Germinal center (tissue), 1 donor: ENCODE results near the gene MBD3.
A peak's percentile ranks its signal among the peaks of the same experiment; 100 is the strongest.

Source experiments
- DNase-seq: peaks from one replicate; pipeline ENCODE4 v3.0.0; 2012; ENCODE audit warnings: mixed read lengths, low spot score

The MBD3 gene

GRCh38 chr19:1619094-1619439 is 26.4 kb upstream of the MBD3 start:
- no peak for DNase-seq

GRCh38 chr19:1618157-1619093 is 25.8 kb upstream of the MBD3 start:
- DNase-seq = peak; percentile 68

- DNase-seq = no peak
Observed at GRCh38 chr19:1616875-1617274, 24.2 kb upstream of the MBD3 start.

DNA sequence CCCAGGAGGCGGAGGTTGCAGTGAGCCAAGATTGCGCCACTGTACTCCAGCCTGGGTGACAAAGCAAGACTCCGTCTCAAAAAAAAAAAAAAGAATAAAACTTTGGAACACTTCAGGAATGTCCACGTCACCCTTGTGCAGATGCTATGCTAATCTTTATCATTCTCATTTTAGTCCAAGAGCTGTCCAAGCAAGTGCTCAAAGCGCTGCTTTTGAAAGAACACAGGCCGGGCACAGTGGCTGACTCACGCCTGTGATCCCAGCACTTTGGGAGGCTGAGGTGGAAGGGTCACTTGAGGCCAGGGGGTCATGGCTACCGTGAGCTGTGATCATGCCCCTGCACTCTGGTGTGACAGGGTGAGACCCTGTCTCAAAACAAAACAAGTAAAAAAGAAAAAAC is 23.7 kb upstream of the MBD3 start:
- no peak for DNase-seq

DNA sequence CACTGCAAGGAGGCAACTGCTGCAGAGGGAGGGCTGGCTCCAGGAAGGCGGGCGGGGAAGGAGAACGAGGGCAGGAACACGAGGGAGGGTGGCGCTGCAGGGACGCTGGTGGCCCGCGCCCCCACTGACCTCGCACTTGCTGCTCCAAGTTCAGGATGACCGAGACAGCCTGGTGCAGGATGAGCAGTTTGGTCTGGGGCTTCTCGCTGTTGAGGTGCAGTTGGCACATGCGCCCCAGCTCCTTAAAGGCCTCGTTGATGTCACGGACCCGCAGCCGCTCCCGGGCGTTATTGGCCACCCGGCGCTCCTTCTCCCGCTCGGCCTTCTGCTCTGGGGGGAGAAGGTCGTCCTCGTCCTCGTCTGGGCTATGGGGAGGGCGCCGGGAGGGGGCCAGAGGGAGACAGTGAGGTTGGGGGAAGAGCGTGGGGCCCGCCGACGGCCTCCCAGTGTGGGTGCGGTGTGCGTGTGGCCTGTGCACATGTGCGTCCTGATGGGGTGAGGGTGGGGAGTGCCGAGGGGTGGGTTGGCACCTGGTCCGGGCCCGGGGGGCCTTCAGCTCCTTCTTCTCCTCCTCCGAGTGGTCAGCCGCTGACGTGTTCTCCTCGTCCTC is 22.6 kb upstream of the MBD3 start:
- no peak for DNase-seq

DNA sequence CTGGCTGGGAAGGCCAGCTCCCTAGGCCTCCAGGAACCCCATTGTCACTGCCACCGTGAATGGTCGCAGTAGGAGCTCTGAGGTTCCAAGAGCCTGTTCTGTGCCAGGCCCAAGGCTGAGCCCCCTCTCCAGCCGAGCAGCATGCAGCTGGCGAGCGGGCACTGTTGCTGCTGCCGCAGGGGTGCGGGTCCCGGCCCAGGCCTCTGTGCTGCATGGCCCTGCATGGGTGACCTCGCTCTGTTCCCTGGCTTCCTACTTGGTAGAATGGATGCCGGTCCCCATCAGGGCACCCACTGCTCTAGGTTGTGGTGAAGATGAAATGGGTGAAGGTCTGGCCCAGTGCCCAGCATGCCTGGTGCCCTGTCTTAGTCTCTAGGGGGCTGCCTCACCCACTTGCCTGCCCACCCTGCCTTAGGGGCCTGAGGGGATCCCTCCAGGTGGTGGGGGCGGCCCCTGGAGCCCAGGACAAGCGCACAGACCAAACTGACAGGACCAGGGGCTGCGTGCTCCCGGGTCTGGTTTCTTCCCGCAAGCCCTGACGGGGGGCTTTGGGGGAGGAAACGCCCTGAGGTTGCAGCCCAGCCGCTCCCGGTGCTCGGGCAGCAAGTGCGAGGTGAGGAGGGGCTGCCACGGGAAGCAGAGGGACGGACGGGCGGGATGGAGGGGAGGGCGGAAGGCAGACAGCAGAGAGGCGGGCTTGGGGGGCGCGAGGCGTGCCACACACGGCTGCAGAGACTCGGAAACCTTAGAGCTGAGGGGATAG is 21.3 kb upstream of the MBD3 start:
- DNase-seq = no peak

- DNase-seq = no peak
Observed at GRCh38 chr19:1613146-1613545, 20.5 kb upstream of the MBD3 start.

GRCh38 chr19:1612114-1613086 is 19.7 kb upstream of the MBD3 start:
- no peak for DNase-seq

DNA sequence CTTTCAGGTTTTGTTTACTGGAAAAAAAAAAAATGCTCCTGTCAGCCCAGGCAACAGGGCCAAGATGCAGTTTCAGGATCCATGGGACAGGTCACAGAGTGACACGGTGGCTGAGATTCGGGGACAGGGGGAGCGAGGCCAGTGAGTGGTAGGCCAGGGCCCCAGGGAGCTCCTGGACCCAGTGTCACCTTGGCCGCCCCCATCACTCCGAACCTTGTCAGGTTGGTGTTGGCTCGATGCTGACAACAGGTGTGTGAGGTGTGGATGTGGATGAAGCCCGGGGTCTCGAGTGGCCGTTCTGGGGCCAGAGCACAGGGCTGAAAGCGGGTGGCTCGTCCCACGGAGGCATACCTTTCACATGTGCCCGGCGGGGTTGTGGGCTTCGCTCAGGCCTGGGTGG is 18.7 kb upstream of the MBD3 start:
- no peak for DNase-seq

DNA sequence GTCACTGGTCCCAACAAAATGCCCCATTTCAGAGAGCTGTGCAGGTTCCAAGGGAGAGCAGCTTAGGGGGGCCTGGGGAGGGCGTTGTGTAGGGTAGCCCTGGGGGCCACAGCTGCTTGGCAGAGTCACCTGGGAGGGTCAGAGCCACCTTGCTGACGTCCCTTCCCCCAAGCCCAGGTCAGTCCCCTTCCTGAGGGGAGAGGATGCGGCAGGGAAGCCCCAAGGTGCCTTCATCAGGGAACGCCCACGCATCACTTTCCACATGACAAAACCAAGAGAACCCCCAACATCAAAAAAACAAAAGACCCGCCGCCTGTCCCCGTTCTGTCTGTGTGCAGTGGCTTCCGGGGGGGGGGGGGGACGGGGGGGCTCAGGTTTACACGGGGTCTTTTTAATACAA is 17.9 kb upstream of the MBD3 start:
- DNase-seq = no peak

- no peak for DNase-seq
Observed at GRCh38 chr19:1609680-1610474, 17.2 kb upstream of the MBD3 start.

DNA sequence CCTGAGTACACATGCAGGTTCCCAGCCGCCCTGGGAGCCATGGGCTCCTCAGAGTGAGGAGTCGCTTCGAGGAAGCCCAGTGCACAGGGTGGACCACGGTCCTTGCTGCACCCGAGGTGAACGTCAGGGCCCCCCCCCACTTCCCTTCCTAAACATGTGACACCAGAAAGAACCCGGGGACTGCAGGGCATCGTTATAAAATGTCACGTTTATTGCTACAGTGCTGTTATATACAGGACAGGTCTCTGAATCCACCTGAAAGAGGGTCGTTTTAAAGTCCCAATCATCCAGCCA is 16.4 kb upstream of the MBD3 start:
- no peak for DNase-seq

DNA sequence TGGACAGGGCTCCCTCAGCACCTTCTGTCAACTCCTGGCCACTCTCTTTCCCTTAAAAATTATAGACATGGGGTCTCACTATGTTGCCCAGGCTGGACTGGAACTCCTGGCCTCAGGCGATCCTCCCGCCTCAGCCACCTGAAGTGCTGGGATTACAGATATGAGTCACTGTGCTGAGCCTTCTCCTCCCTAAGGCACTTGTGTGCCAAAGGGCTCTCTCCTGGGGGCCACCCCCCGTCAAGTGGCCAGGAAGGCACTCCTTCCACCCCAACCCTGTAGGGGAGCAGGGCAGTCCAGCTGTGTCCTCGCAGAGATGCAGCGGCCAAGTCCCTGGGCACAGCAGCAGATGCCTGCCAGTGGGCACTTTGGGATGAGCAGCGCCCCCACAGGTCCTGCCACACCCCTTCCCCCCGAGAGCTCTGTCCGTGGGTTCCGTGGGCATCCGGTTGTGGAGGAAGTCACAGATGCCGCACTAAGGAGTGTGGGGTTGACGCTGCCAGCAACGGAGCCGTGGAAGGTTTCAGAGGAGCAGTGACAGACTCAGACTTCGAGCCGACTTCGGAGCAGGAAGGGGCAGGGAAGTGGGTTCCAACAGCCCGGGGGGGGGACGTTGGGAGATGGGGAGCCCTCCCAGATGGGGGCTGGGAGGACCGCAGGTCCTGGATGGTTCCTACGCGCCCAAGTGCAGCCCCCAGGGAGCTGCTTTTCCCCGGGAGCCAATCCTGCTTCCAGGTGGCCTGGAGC is 15.9 kb upstream of the MBD3 start:
- no peak for DNase-seq

DNA sequence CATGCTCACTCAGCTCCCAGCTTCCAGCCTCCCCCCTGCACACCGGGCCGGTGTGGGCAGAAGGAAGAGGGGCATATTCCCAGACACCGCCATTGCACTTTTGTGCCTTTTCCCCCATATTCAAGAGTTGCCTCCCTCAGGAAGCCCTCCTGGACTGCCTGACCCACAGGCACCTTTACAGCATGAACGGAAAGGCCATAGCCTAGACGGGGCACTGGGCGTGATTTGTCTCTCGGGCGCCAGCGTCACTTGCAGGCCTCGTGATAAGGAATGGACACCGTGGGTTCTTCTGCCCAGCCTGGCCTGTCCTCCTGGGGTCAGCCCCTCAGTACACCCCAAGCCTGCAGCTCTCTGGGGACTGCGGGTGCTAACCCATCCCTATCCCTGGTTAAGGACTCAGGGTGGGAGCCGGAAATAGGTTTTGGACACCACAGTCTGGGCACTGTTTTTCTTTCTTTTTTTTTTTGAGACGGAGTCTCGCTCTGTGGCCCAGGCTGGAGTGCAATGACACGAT is 13.5 kb upstream of the MBD3 start:
- DNase-seq = no peak

DNA sequence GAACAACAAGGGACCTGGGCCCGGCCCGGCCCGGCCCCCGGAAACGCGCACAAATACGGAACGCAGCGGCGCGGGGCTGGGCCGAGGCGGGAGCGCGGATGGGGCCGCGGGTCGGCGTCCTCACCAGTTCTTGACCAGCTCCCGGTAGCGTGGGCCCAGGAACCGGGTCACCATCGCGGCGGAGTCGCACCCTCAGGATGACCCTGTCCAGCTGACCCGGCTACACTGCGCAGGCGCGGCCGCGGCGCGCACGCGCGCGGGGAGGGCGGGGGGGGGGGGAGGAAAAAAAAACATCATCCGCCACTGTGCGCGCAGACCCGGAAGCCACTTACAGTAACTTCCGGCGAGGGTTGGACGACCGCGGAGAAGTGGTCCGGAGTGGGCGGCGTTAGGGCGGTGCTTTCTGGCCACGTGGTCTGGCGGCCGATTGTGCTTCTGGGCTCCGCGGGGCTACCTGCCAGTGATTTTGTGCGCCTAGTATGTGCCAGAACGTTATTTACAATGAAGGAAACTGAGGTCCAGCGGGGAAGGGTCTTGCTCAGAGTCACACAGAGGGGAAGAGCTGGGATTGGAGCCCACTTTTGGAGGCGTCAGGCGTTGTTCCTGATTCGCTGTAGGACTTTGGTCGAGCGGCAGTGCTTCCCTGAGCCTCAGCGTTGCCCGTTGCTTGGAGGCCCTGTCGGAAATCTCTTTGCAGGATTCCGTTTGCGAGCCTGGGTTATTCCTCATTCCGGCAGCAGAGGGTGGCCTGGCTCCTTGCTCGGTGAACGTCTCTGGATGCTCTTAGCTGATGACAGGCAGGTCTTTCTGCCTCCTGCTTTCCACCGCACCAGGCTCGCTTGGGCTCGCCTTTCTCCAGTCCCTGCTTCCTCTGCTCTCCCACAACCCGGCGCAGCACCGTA is 12.8 kb upstream of the MBD3 start, which contains the start of gene UQCR11:
TSS of gene UQCR11 (minus strand) at position 227 of the 902 bp plus-strand sequence. CDS start at position 174, 53 bp downstream.
- DNase-seq = peak; percentile 97

DNA sequence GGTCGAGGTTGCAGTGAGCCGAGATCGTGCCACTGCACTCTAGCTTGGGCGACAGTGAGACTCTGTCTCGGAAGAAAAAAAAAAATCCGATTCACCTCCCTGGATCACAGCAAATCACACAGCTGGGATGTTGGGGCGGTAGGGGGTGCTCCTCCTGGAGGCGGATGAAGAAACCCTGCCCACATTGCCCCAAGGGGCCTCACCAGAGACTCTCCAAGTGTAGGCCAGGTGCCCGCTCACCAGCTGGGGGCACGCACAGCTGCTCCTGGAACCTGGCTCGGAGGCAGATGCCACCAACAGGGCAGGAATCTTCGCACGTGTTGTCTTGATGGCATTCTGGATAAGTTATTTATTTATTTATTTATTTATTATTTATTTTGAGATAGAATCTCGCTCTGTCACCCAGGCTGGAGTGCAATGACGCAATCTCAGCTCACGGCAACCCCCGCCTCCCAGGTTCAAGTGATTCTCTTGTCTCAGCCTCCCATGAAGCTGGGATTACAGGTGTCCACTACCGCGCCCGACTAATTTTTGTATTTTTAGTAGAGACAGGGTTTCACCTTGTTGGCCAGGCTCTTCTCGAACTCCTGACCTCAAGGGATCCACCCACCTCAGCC is 9.5 kb upstream of the MBD3 start:
- no peak for DNase-seq

- DNase-seq = no peak
Observed at GRCh38 chr19:1601613-1602064, 9.0 kb upstream of the MBD3 start.

DNA sequence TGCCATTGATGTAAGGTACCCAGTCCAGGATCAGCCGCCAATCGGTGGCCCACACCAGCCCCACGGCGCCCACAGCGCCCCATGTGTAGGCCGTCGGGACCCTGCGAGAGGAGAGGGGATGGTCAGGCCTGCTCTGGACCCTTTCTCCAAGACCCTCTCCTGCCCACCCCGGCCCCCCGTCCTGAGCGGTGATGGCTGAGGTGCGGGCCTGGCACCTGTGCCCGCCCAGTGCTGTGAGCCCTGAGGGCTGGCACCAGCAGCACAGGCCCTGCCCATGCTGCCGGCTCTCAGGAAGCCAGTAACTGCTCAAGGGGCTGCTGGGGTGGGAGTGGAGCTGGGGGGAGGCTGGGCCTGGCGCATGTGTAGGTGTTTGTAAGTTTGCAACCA is 6.8 kb upstream of the MBD3 start:
- no peak for DNase-seq
